Measurements from ENCODE around the gene CDK6.

Gene CDK6

DNA sequence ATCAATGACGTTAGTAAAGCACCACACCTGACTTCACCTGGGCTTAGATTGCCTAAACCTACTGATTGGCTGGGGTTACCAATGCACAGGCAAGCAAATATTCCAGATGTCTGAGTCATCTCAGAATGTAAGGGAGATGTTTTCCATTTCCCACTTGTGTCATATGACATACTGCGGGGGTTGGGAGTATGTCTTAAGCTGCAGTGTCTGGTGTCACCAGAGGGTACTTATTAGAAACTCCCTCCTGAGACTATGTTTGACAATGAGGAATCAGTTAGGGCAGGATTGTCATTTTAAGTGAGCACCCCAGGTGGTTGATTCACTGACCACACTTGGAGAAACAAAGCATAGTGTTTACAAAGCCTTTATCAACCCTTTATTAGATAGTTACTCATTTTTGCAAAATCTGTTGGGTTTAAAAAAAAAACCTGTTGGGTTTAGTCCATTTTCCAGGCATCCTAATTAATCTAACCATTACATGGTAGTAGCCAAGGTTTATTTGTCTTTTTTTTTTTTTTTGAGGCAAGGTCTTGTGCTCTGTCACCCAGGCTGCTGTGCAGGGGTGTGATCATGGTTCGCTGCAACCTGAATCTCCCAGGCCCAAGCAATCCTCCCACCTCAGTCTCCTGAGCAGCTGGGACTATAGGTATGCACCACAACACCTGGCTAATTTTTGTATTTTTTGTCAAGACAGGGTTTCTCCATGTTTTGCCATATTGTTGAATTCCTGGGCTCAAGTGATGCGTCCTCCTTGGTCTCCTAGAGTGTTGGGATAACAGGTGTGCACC lies 72.5 kb downstream of the CDK6 start:
- no peaks in the 10 kb centered on the region for H3K9me3 ChIP-seq (ENCODE audit: insufficient read depth, low read length, severe bottlenecking)
- H3K4me2 ChIP-seq (ENCODE audit: insufficient read depth, low read length), result peak overlapping the region; percentile 7; the same call in 1 of the 2 replicates
- H3K4me3 ChIP-seq (ENCODE audit: low read depth in 1 of 2, low read length in 2 of 2), result no peak overlapping the region
- H3K27me3 ChIP-seq (ENCODE audit: insufficient read depth, low read length, poor library complexity), result no peaks in the 10 kb centered on the region
- peaks cover 99% of the 10 kb centered on the region for H3K4me1 ChIP-seq (ENCODE audit: insufficient read depth, low read length)
- peaks cover 10% of the 10 kb centered on the region; the same call in 1 of the 2 replicates for H4K20me1 ChIP-seq (ENCODE audit: insufficient read depth, low read length)
- peak overlapping the region; percentile 53 for H3K27ac ChIP-seq (ENCODE audit: low read length)
- H3K9ac ChIP-seq (ENCODE audit: low read depth, low read length), result peak overlapping the region; percentile 3; the same call in 1 of the 2 replicates
- H3K79me2 ChIP-seq (ENCODE audit: insufficient read depth, low read length), result peaks cover 100% of the 10 kb centered on the region
- TF ChIP-seq EZH2 (IDR thresholded peaks at IDR 0.05; ENCODE audit: borderline replicate concordance, low read depth, low read length, severe bottlenecking), result no peak
- TF ChIP-seq, protein P1, sequence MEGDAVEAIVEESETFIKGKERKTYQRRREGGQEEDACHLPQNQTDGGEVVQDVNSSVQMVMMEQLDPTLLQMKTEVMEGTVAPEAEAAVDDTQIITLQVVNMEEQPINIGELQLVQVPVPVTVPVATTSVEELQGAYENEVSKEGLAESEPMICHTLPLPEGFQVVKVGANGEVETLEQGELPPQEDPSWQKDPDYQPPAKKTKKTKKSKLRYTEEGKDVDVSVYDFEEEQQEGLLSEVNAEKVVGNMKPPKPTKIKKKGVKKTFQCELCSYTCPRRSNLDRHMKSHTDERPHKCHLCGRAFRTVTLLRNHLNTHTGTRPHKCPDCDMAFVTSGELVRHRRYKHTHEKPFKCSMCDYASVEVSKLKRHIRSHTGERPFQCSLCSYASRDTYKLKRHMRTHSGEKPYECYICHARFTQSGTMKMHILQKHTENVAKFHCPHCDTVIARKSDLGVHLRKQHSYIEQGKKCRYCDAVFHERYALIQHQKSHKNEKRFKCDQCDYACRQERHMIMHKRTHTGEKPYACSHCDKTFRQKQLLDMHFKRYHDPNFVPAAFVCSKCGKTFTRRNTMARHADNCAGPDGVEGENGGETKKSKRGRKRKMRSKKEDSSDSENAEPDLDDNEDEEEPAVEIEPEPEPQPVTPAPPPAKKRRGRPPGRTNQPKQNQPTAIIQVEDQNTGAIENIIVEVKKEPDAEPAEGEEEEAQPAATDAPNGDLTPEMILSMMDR (IDR thresholded peaks at IDR 0.05; ENCODE audit: borderline replicate concordance, extremely low read depth, low read length, poor library complexity, severe bottlenecking), result no peak
- no peak overlapping the region for H2AFZ ChIP-seq (ENCODE audit: low read depth, low read length)
- peaks cover 84% of the 10 kb centered on the region for H3K36me3 ChIP-seq (ENCODE audit: insufficient read depth, low read length)
- DNase-seq (peak; percentile 43), ATAC-seq (ENCODE audit: insufficient read depth, low read depth) (peak; percentile 53; the same call in 2 of the 3 replicates)

GRCh38 chr7:92762851-92763250 lies 73.5 kb downstream of the CDK6 start:
- ATAC-seq (ENCODE audit: insufficient read depth, low read depth) (no peak), DNase-seq (no peak)
- TF ChIP-seq EZH2 (IDR thresholded peaks at IDR 0.05; ENCODE audit: borderline replicate concordance, low read depth, low read length, severe bottlenecking), result no peak
- TF ChIP-seq, protein P1 (IDR thresholded peaks at IDR 0.05; ENCODE audit: borderline replicate concordance, extremely low read depth, low read length, poor library complexity, severe bottlenecking), result no peak
- peaks cover 84% of the 10 kb centered on the region for H3K36me3 ChIP-seq (ENCODE audit: insufficient read depth, low read length)
- no peak overlapping the region for H2AFZ ChIP-seq (ENCODE audit: low read depth, low read length)
- H3K9ac ChIP-seq (ENCODE audit: low read depth, low read length), result no peak overlapping the region
- peaks cover 99% of the 10 kb centered on the region for H3K4me1 ChIP-seq (ENCODE audit: insufficient read depth, low read length)
- H3K79me2 ChIP-seq (ENCODE audit: insufficient read depth, low read length), result peaks cover 100% of the 10 kb centered on the region
- H3K27ac ChIP-seq (ENCODE audit: low read length), result peak overlapping the region; percentile 53; the same call in 1 of the 2 replicates
- peaks cover 6% of the 10 kb centered on the region; the same call in 1 of the 2 replicates for H4K20me1 ChIP-seq (ENCODE audit: insufficient read depth, low read length)
- no peak overlapping the region for H3K4me3 ChIP-seq (ENCODE audit: low read depth in 1 of 2, low read length in 2 of 2)
- H3K27me3 ChIP-seq (ENCODE audit: insufficient read depth, low read length, poor library complexity), result no peaks in the 10 kb centered on the region
- no peak overlapping the region for H3K4me2 ChIP-seq (ENCODE audit: insufficient read depth, low read length)
- no peaks in the 10 kb centered on the region for H3K9me3 ChIP-seq (ENCODE audit: insufficient read depth, low read length, severe bottlenecking)

DNA sequence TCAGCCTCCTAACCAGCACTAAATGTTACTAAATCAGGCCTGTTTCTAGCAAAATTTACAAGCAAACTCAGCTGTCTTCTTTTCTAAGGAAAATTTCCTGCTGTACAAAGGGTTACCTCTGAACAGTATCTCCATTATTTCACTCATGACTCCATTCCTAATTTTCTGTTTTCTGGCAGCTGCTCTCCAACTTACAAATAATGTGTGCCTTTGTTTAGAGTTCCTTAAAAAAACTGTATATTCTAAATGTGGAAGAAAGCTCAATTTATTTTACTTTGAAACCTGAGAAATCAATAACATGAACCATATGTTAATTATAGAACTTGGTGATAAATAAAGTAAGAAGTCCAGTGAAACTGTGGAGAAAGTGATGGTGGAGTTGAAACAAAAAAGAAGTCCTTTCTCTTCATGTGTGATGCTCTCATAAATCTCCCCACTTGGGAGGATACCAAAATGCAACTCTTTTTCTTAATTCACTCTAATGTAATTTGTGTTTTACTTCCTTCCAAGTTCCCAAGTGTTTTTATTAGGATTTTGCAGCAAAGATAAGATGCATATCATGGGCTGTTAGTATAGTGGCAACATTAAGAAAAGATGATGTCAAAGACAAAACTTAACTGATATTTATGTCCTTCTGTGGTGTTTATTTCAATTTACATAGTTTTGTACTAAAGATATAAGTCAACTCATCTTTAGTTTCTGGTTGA lies 74.8 kb downstream of the CDK6 start:
- Histone ChIP-seq H3K9me3 (ENCODE audit: insufficient read depth, low read length, severe bottlenecking) (no peaks in the 10 kb centered on the region), H3K27me3 (ENCODE audit: insufficient read depth, low read length, poor library complexity) (no peaks in the 10 kb centered on the region), H3K27ac (ENCODE audit: low read length) (peak overlapping the region; percentile 68), H3K9ac (ENCODE audit: low read depth, low read length) (no peak overlapping the region), H3K4me3 (ENCODE audit: low read depth in 1 of 2, low read length in 2 of 2) (no peak overlapping the region), H3K4me1 (ENCODE audit: insufficient read depth, low read length) (peaks cover 99% of the 10 kb centered on the region), H4K20me1 (ENCODE audit: insufficient read depth, low read length) (peaks cover 6% of the 10 kb centered on the region; the same call in 1 of the 2 replicates), H3K79me2 (ENCODE audit: insufficient read depth, low read length) (peaks cover 100% of the 10 kb centered on the region), H2AFZ (ENCODE audit: low read depth, low read length) (no peak overlapping the region), H3K4me2 (ENCODE audit: insufficient read depth, low read length) (peak overlapping the region; percentile 8; the same call in 1 of the 2 replicates), H3K36me3 (ENCODE audit: insufficient read depth, low read length) (peaks cover 80% of the 10 kb centered on the region)
- ATAC-seq (ENCODE audit: insufficient read depth, low read depth) (no peak), DNase-seq (no peak)
- TF ChIP-seq, protein P1 (IDR thresholded peaks at IDR 0.05; ENCODE audit: borderline replicate concordance, extremely low read depth, low read length, poor library complexity, severe bottlenecking), result no peak
- no peak for TF ChIP-seq EZH2 (IDR thresholded peaks at IDR 0.05; ENCODE audit: borderline replicate concordance, low read depth, low read length, severe bottlenecking)
